D721Med (cell line): Measurements from ENCODE around the gene MAG.

ENCODE experiments used
- DNase-seq: peaks from one replicate; pipeline ENCODE4 v3.0.0; 2011; ENCODE audit warnings: low spot score; ENCODE audit not compliant: insufficient read length
- FAIRE-seq: peaks from 2 replicates; lab custom pipeline; 2011; peaks lifted over from hg19 to GRCh38; lab: Jason Lieb, UNC
- CTCF ChIP-seq: IDR thresholded peaks from 2 replicates; pipeline ENCODE4 v1.5.1; 2012; ENCODE audit warnings: mild to moderate bottlenecking, control low read depth; ENCODE audit not compliant: insufficient read depth; ENCODE audit errors: missing control alignments

MAG gene

GRCh38 chr19:35271546-35271945 is 20.4 kb upstream of the MAG start:
- no peak for TF ChIP-seq CTCF
- DNase-seq = no peak
- FAIRE-seq = no peak

DNA sequence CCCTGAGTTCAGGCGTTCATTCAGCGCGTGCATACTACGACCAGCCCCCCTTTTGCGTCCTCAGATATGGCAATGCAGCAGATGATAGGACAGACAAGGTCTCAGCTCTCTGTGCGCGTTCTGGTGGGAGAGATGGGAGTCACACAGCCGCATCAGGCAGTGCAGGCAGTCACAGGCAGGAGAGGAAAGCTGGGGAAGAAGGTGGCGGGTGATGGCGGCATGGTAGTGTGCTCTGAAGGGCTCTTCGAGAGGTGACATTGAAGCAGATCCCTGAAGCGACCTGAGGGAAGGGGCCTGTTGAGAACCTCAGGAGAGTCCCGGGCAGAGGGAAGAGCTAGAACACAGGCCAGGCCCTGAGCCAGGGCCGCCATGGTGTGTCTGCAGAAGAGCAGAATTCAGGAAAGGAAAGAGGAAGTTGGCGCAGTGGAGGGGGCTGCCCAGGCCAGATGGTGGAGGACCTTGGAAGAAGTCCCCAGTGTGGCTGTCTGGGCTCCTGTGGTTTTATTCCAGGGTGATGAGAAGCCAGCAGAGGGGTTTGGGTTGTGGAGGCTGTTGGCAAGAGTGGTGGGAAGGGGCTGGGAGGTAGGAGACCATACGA is 19.7 kb upstream of the MAG start:
- TF ChIP-seq CTCF = no peak
- FAIRE-seq (no peak), DNase-seq (no peak)

DNA sequence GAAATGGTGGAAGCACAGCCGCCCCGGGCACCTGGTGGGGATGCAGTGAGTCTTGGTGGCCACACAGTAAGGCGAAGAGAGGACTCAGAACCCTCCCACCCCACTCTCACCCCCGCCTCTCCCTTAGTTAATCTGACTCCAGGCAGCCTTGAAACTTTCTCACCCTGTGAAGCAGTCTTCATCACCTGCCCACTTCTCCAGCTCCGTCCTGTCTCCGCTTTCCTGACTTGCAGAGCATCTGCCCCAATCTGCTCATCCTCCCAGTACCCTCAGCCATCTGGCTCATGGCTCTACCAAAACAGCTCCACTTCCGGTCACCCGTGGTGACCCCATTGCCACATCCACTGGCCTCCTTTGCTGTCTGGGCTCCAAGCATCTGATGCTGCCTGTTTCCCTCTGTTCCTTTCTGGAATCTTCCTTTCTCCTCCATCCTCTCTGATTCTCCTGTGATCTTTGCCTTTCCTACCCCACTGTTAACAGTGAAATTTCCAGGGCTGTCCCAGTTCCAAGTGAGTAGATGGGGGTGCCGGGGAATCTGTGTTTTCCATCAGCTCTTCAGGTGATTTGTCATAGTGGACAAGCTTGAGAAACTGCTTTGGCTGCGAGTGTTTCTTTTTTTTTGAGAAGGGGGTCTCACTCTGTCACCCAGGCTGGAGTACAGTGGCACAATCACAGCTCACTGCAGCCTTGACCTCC is 18.9 kb upstream of the MAG start:
- TF ChIP-seq CTCF = no peak
- DNase-seq = no peak
- FAIRE-seq = no peak

- FAIRE-seq (no peak), DNase-seq (no peak)
- TF ChIP-seq CTCF = no peak
These were observed 18.2 kb upstream of the MAG start for GRCh38 chr19:35273686-35274259.

GRCh38 chr19:35274323-35274722 is 17.6 kb upstream of the MAG start:
- no peak for DNase-seq
- no peak for FAIRE-seq
- no peak for TF ChIP-seq CTCF

- TF ChIP-seq CTCF = no peak
- FAIRE-seq (no peak), DNase-seq (no peak)
These were observed 15.2 kb upstream of the MAG start for GRCh38 chr19:35276706-35277281.
